GM21825 (cell line): Measurements from ENCODE around the gene DGCR2.
"Not testable (repeated sequence)": the region's sequence is repeated elsewhere in the genome, so short reads cannot be mapped to it uniquely, and the experiment has no call there.

ENCODE experiments used
- ATAC-seq: cut with Tn5 transposase; IDR thresholded peaks from one replicate; pipeline ENCODE4 v1.9.1; 2021; ENCODE audit warnings: mild to moderate bottlenecking, moderate library complexity; ENCODE audit not compliant: unreplicated experiment

DGCR2 gene

DNA sequence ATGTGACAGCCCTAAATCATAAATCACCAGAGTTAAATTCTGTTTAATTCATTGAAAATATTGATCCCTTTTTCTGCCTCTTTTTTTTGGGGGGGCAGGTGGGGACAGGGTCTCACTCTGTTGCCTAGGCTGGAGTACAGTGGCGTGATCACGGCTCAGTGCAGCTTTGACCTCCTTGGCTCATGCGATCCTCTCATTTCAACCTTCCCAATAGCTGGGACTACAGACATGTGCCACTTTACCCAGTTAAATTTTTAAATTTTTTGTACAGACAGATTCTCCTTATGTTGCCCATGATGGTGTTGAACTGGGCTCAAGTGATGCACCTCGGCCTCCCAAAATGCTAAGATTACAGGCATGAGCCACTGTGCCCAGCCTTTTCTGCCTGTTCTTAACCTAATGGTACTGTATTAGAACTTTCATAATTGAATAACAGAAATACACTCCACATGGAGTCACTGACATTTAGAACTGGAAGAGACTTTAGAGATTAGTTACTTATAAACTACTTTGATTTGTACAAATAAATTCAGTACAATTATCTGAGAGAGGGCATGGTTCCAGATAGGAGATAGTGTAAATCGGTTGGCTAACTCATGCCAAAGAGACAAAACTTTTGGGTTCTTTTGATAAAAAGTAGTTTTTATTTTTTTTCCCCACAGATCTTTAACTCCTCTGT lies 109.8 kb downstream of the DGCR2 start:
- ATAC-seq = no peak

DNA sequence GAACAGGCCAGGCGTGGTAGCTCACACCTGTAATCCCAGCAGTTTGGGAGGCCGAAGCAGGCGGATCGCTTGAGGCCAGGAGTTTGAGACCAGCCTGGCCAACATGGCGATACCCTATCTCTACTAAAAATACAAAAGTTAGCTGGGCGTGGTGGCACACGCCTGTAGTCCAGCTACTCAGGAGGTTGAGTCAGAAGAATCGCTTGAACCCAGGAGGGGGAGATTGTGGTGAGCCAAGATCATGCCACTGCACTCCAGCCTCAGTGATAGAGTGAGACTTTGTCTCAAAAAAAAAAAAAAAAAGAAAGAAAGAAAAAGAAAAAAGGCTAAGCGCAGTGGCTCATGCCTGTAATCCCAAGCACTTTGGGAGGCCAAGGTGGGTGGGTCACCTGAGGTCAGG lies 110.6 kb downstream of the DGCR2 start:
- not testable (repeated sequence) for ATAC-seq

DNA sequence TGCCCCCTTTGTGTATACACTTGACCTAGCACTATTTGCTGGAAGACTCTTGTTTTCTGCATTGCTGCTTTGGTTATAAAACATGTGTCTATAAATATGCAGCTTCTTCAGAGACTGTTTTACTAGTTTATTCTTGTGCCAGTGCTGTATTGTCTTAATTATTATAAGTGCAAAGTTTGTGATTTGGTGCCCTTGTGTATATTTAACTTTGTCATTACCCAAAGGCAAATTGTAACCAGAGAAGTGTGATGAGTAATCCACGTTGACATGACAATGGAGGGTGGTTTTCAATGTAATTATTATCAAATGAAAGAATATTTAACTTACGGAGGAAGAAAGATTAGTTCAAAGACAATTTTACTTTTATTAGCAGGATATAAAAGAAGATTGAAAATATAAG lies 111.1 kb downstream of the DGCR2 start:
- no peak for ATAC-seq

DNA sequence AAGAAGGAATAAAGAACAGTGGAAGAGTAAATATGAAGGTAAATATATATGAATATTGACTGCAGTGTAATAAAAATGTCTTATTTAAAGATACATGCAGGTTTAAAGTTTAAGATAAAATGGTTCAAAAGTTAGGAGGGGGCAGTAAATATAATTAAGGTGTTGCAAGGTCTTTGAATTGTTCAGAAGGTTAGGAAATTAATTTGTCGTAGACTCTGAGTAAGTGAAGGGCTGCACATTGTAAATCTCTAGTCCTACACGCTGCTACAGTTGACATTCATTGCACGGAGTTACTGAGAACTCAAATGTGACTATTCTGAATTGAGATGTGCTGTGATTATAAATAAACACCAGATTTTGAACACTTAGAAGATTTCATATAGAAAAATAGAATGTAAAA lies 116.3 kb downstream of the DGCR2 start:
- no peak for ATAC-seq

GRCh38 chr22:19004471-19004870 lies 117.7 kb downstream of the DGCR2 start:
- ATAC-seq = no peak

- no peak for ATAC-seq
Measured at GRCh38 chr22:19003508-19003907, 118.7 kb downstream of the DGCR2 start.

DNA sequence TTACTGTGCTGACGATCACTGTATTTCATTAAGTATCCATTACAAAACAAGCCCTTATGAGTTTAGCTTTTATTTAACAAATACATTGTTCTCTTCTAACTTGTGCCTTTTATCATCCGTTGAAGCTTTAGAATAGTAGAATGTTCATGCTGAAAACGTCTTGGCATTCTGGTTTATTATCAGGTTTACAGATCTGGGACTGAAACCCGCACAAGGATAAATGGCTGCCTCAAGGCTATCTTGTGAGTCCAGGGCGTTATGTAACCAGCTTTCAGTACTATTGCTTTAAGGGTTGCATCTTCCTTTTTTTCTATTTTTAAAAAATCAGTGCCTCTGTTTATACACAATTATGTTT lies 119.6 kb downstream of the DGCR2 start:
- ATAC-seq = no peak

DNA sequence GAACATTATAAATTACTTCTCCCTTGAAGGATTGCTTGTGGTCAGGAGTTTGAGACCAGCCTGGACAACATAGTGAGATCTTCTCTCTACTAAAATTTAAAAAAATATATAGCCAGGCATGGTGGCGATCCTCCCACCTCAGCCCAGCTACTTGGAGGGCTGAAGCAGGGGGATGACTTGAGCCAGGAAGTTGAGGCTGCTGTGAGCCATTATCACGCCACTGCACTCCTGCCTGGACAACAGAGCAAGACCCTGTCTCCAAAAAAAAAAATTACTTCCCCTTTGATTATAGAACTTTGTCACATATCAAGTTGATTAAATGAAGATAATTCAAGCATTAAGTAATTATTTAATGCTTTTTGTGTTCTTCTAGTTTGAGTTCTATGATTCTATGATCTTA lies 121.0 kb downstream of the DGCR2 start:
- no peak for ATAC-seq

DNA sequence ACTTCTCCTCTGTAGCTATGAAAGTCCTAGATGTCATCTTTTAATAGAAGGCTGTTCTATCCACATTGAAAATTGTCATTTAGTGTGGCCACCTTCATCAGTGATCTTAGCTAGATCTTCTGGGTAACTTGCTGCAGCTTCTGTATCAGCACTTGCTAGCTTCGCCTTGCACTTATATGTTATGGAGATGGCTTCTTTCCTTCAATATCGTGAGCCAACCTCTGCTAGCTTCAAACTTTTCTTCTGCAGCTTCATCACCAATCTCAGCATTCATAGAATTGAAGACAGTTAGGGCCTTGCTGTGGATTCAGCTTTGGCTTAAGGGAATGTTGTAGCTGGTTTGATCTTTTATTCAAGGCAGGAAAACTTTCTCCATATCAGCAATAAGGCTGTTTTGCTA lies 122.1 kb downstream of the DGCR2 start:
- ATAC-seq = not testable (repeated sequence)

- no peak for ATAC-seq
Measured at GRCh38 chr22:18999416-18999815, 122.8 kb downstream of the DGCR2 start.

DNA sequence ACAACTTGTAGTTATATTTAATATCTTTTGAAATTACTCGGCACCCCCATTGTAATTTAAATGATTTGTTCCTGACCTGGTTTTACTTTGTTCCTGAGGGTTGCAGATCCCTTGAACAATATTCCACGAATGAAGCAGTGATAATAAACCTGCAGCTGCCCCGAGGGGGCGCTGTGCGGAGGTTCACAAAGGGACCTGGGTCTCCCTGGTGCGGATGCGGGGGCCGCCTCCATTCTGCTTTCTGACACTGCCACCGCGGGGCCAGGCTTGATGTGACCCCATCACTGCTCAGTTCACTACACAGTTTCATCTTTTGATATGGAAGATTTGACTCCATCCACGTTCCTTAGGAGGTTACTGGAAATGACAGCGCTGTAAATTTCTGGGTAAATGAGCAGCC lies 123.2 kb downstream of the DGCR2 start:
- no peak for ATAC-seq

GRCh38 chr22:18997925-18998315 lies 124.3 kb downstream of the DGCR2 start:
- no peak for ATAC-seq

DNA sequence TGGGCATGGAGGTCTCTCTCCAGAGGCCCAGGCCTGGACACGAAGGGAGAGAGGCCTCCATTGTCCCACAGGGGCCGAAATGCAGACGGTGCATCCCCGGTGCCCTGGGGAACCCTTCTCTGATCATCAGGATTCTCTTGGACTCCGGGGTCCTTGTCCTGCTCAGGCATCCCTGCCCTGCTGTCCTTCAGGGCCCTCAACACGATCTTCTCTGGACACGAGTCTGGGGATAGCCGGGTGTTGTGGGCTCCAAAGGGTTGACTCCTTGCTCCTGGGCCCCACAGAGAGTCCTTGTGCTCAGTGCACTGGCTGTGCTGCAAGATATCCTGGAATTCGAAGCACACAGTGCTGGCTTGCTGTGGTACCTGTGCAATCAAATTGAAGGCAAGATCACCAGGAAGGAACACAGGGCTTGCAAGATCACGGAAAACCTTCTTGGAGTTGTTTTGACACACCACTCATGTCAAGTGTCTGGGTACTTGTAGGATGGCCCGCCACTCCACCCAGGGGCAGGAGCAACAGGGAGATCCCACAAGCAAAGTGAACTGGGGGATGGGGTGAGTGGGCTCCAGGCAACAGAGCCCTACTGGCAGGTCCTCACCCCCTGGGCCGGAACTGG lies 124.8 kb downstream of the DGCR2 start:
- ATAC-seq = no peak

- no peak for ATAC-seq
Measured at GRCh38 chr22:18996376-18996900, 125.8 kb downstream of the DGCR2 start.

DNA sequence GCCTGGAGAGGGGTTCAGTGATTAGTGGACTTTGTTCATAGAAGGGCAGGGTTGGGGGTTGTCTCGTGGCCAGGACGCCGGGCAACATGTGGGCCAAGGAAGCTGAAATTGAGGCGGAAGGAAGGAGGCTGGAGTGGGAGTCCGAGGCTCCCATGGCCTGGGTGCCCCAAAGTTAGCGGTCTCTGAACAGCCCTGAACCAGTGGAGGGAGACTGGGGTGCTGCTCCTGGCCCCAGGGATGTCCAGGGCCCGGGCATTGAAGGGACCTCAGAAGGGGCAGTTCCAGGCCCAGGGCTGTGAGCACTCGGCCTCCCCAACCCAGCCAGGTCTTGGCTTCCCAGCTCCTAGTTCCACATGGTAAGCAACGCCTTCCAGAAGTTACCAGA lies 126.9 kb downstream of the DGCR2 start:
- no peak for ATAC-seq

- no peak for ATAC-seq
Measured at GRCh38 chr22:18994701-18995326, 127.4 kb downstream of the DGCR2 start.

- no peak for ATAC-seq
Measured at GRCh38 chr22:18994056-18994455, 128.2 kb downstream of the DGCR2 start.

- ATAC-seq = no peak
Measured at GRCh38 chr22:18992543-18993198, 129.5 kb downstream of the DGCR2 start.

- ATAC-seq = no peak
Measured at GRCh38 chr22:18991821-18992442, 130.3 kb downstream of the DGCR2 start.

DNA sequence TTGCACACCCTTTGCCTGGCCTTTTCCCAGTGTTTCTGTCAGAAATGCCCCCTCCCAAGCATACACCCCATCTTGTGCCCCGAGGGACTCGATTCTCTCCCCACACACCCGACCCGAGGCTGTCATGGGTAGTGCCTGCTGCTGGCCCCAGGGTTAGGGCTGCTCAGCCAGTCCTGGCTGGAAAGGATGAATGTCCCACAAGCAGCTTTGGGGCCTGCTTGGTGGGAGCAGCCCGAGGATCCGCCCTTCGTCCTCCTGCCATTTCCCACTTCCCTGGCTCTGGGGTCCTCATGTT lies 131.1 kb downstream of the DGCR2 start:
- no peak for ATAC-seq

- no peak for ATAC-seq
Measured at GRCh38 chr22:18990355-18991137, 131.7 kb downstream of the DGCR2 start.
